H1 (cell line): ENCODE results near the gene OTP. TPM values are rescaled to one million over a fixed set of nuclear protein-coding genes. Genes with fewer than 3 reads are reported as not detected.

Experiments used
- CTCF ChIA-PET: fragments of 300-600 bp; sonication (Branson Sonifier 250); formaldehyde crosslinking; loops from one replicate; lab custom pipeline; 2021; ENCODE audit not compliant: partially characterized antibody; lab: Charles Lee
- POLR2A ChIA-PET: fragments of 300-600 bp; sonication (Branson Sonifier 250); formaldehyde crosslinking; loops from one replicate; lab custom pipeline; 2021; ENCODE audit warnings: inconsistent platforms; ENCODE audit not compliant: partially characterized antibody; lab: Charles Lee
- DNase-seq, 2 experiments: peaks; one replicate each; pipeline versions ENCODE4 v3.0.0 to v3.0.0-alpha.2; 2010 to 2022; ENCODE audit warnings: low spot score in 2 of 2, low read depth in 1 of 2, mixed read lengths in 1 of 2
- FAIRE-seq: peaks from 2 replicates; lab custom pipeline; 2011; peaks lifted over from hg19 to GRCh38; lab: Jason Lieb, UNC
- H2AFZ ChIP-seq: 2 replicates; pipeline ENCODE4 v1.8.1; 2012; ENCODE audit warnings: low read length, inconsistent platforms
- H2AK5ac ChIP-seq: 2 replicates; pipeline ENCODE4 v1.6.1; 2013; ENCODE audit warnings: low read depth, low read length
- H2BK120ac ChIP-seq: replicated peaks from 2 replicates; pipeline ENCODE3; 2013; ENCODE audit warnings: low read depth, low read length, inconsistent platforms
- H2BK12ac ChIP-seq: 2 replicates; pipeline ENCODE4 v1.6.1; 2013; ENCODE audit warnings: low read depth, low read length
- H2BK15ac ChIP-seq: 2 replicates; pipeline ENCODE4 v1.6.1; 2013; ENCODE audit warnings: low read length
- H2BK20ac ChIP-seq: 2 replicates; pipeline ENCODE4 v1.6.1; 2013; ENCODE audit warnings: low read length
- H2BK5ac ChIP-seq: 2 replicates; pipeline ENCODE4 v1.6.1; 2013; ENCODE audit warnings: low read depth, low read length
- H3K14ac ChIP-seq: 2 replicates; pipeline ENCODE4 v1.6.1; 2013; ENCODE audit warnings: inconsistent platforms; ENCODE audit not compliant: insufficient read length
- H3K18ac ChIP-seq: 2 replicates; pipeline ENCODE4 v1.6.1; 2013; ENCODE audit warnings: low read length; ENCODE audit errors: extremely low read depth
- H3K23ac ChIP-seq: 2 replicates; pipeline ENCODE4 v1.6.1; 2013; ENCODE audit warnings: inconsistent platforms; ENCODE audit not compliant: insufficient read length
- H3K23me2 ChIP-seq: 2 replicates; pipeline ENCODE4 v1.6.1; 2013; ENCODE audit warnings: low read depth, low read length
- H3K27ac ChIP-seq: 2 replicates; pipeline ENCODE4 v1.6.1; 2011; ENCODE audit warnings: low read depth, low read length, inconsistent platforms
- H3K27me3 ChIP-seq, 4 experiments: replicated peaks in 1 of 4; 1 replicate in 1 of 4; 2 replicates in 3 of 4; pipeline versions ENCODE4 v1.6.1 to v1.8.1; 2011 to 2013; ENCODE audit warnings: low read length in 3 of 4, mild to moderate bottlenecking in 3 of 4, inconsistent platforms in 2 of 4, mixed read lengths in 2 of 4, moderate library complexity in 1 of 4; ENCODE audit not compliant: control insufficient read depth in 3 of 4, insufficient read depth in 3 of 4; ENCODE audit errors: extremely low read depth in 1 of 4
- H3K36me3 ChIP-seq, 4 experiments: 2 replicates each; pipeline versions ENCODE4 v1.6.1 to v1.8.1; 2011 to 2013; ENCODE audit warnings: mild to moderate bottlenecking in 4 of 4, low read length in 3 of 4, moderate library complexity in 2 of 4, control low read depth in 1 of 4, inconsistent platforms in 1 of 4; ENCODE audit not compliant: insufficient read depth in 4 of 4, control insufficient read depth in 2 of 4
- H3K4ac ChIP-seq: replicated peaks from 2 replicates; pipeline ENCODE3; 2013; ENCODE audit warnings: low read length, low read depth, mixed read lengths, inconsistent platforms; ENCODE audit not compliant: insufficient read length
- H3K4me1 ChIP-seq, 4 experiments: replicated peaks in 1 of 4; 1 replicate in 1 of 4; 2 replicates in 3 of 4; pipeline versions ENCODE4 v1.6.1 to v1.8.1; 2011 to 2013; ENCODE audit warnings: low read length in 3 of 4, inconsistent platforms in 2 of 4, mixed read lengths in 1 of 4; ENCODE audit not compliant: insufficient read depth in 4 of 4, control insufficient read depth in 3 of 4
- H3K4me2 ChIP-seq, 2 experiments: 2 replicates each; pipeline versions ENCODE4 v1.6.1 to v1.8.1; 2011 to 2013; ENCODE audit warnings: low read depth in 2 of 2, low read length in 2 of 2, control low read depth in 1 of 2, inconsistent platforms in 1 of 2, mild to moderate bottlenecking in 1 of 2; ENCODE audit not compliant: insufficient read depth in 1 of 2
- H3K4me3 ChIP-seq, 4 experiments: fragments of 200-600, 300-600 bp in 1 of 4; sonication (generic), shearing (Covaris generic), sonication (Bioruptor Twin) in 1 of 4; 2 replicates each; pipeline versions ENCODE4 v1.5.1 to v1.8.1; 2011 to 2016; ENCODE audit warnings: low read length in 4 of 4, low read depth in 3 of 4, control low read depth in 2 of 4, inconsistent platforms in 2 of 4, mild to moderate bottlenecking in 2 of 4, mixed read lengths in 1 of 4, moderate library complexity in 1 of 4; ENCODE audit not compliant: insufficient read depth in 2 of 4; ENCODE audit errors: extremely low read depth in 1 of 4
- H3K56ac ChIP-seq: replicated peaks from 2 replicates; pipeline ENCODE3; 2013; ENCODE audit warnings: low read depth, mild to moderate bottlenecking, mixed read lengths, low read length, inconsistent platforms; ENCODE audit not compliant: insufficient read length
- H3K79me1 ChIP-seq: 2 replicates; pipeline ENCODE4 v1.6.1; 2013; ENCODE audit warnings: low read depth, low read length, control low read depth
- H3K79me2 ChIP-seq, 2 experiments: 2 replicates each; pipeline versions ENCODE4 v1.6.1 to v1.8.1; 2012 to 2013; ENCODE audit warnings: low read length in 2 of 2, mild to moderate bottlenecking in 2 of 2, inconsistent platforms in 1 of 2; ENCODE audit not compliant: insufficient read depth in 2 of 2, control insufficient read depth in 1 of 2
- H3K9ac ChIP-seq, 4 experiments: replicated peaks in 1 of 4; 1 replicate in 1 of 4; 2 replicates in 3 of 4; pipeline versions ENCODE4 v1.6.1 to v1.8.1; 2011 to 2013; ENCODE audit warnings: low read depth in 3 of 4, low read length in 3 of 4, control low read depth in 2 of 4, mild to moderate bottlenecking in 2 of 4, moderate library complexity in 2 of 4, inconsistent platforms in 1 of 4; ENCODE audit errors: extremely low read depth in 1 of 4
- H3K9me3 ChIP-seq, 2 experiments: 2 replicates each; pipeline versions ENCODE4 v1.6.1 to v1.8.1; 2012 to 2013; ENCODE audit warnings: mild to moderate bottlenecking in 2 of 2, moderate library complexity in 2 of 2, control low read depth in 1 of 2, inconsistent platforms in 1 of 2, low read depth in 1 of 2, low read length in 1 of 2, mixed read lengths in 1 of 2; ENCODE audit not compliant: insufficient read depth in 2 of 2
- H4K20me1 ChIP-seq, 2 experiments: replicated peaks in 1 of 2; 2 replicates each; pipeline versions ENCODE3 to v1.8.1; 2011 to 2013; ENCODE audit warnings: inconsistent platforms in 2 of 2, low read length in 2 of 2, mild to moderate bottlenecking in 1 of 2; ENCODE audit not compliant: insufficient read depth in 2 of 2, control insufficient read depth in 1 of 2
- H4K5ac ChIP-seq: 2 replicates; pipeline ENCODE4 v1.6.1; 2013; ENCODE audit warnings: low read length, low read depth, mixed read lengths, inconsistent platforms; ENCODE audit not compliant: insufficient read length
- H4K8ac ChIP-seq: 2 replicates; pipeline ENCODE4 v1.8.0; 2013; ENCODE audit warnings: mild to moderate bottlenecking, moderate library complexity, low read length, inconsistent platforms; ENCODE audit not compliant: insufficient read depth; ENCODE audit errors: extremely low read depth
- H4K91ac ChIP-seq: replicated peaks from 2 replicates; pipeline ENCODE3; 2013; ENCODE audit warnings: low read length, mixed read lengths, inconsistent platforms; ENCODE audit not compliant: insufficient read length
- CBX8 ChIP-seq: fragments of 300-800, 300-1000 bp; sonication (generic); IDR thresholded peaks from 2 replicates; pipeline ENCODE4 v1.7.1; 2016; ENCODE audit warnings: low read depth, low read length, borderline replicate concordance
- CTBP2 ChIP-seq: IDR thresholded peaks from 2 replicates; pipeline ENCODE4 v1.7.0; 2011; ENCODE audit warnings: borderline replicate concordance, mild to moderate bottlenecking, moderate library complexity, mixed read lengths, low read length; ENCODE audit not compliant: insufficient read depth, insufficient read length
- JUND ChIP-seq: IDR thresholded peaks from 2 replicates; pipeline ENCODE4 v1.6.1; 2011; ENCODE audit warnings: mild to moderate bottlenecking, improper control_type of control experiment, low read length
- MAX ChIP-seq: IDR thresholded peaks from 2 replicates; pipeline ENCODE4 v1.6.1; 2012; ENCODE audit warnings: inconsistent platforms
- POLR2AphosphoS5 ChIP-seq: IDR thresholded peaks from 2 replicates; pipeline ENCODE4 v1.6.1; 2011; ENCODE audit warnings: low read depth, low read length
- SIN3A ChIP-seq, 2 experiments: IDR thresholded peaks in 1 of 2; conservative IDR thresholded peaks in 1 of 2; 2 replicates each; pipeline ENCODE4 v1.6.1; 2011 to 2012; ENCODE audit warnings: low read length in 2 of 2, improper control_type of control experiment in 1 of 2, low read depth in 1 of 2, mild to moderate bottlenecking in 1 of 2
- SIX5 ChIP-seq: IDR thresholded peaks from 2 replicates; pipeline ENCODE4 v1.6.1; 2011; ENCODE audit warnings: mild to moderate bottlenecking, low read depth, low read length
- SP1 ChIP-seq: IDR thresholded peaks from 2 replicates; pipeline ENCODE4 v1.6.1; 2011; ENCODE audit warnings: low read depth, low read length
- TCF12 ChIP-seq: IDR thresholded peaks from 2 replicates; pipeline ENCODE4 v1.6.1; 2011; ENCODE audit warnings: low read depth, mild to moderate bottlenecking, low read length
- TEAD4 ChIP-seq: IDR thresholded peaks from 2 replicates; pipeline ENCODE4 v1.6.1; 2012; ENCODE audit warnings: low read depth, low read length, inconsistent platforms, mixed read lengths
- WGBS, 2 experiments: shearing (Covaris generic) in 1 of 2; methylation state at CpG; one replicate each; pipeline versions ENCODE4 v1.1.6 to v1.1.7; 2013 to 2015; ENCODE audit warnings: low lambda C conversion rate in 2 of 2, mixed read lengths in 2 of 2, inconsistent platforms in 1 of 2, low coverage in 1 of 2, missing lambda C conversion rate in 1 of 2; ENCODE audit not compliant: insufficient replicate concordance in 2 of 2, insufficient coverage in 1 of 2, insufficient read length in 1 of 2; ENCODE audit errors: extremely low coverage in 1 of 2, missing lambda C conversion rate in 1 of 2; 5-methylcytosine and 5-hydroxymethylcytosine counted together
- polyA plus RNA-seq, 7 experiments: library from polyadenylated mRNA; depleted of rRNA in 3 of 7; stranded (reverse) in 5 of 7; unstranded in 2 of 7; fragments of >200 nt in 5 of 7; fragments of 200-250 nt in 2 of 7; gene quantifications; 1 replicate in 5 of 7; 2 replicates in 1 of 7; 4 replicates in 1 of 7; pipeline versions ENCODE4 v1.2.1 to v1.2.3, GENCODE V29; 2011 to 2013; ENCODE audit warnings: missing spikeins in 2 of 7, mixed read lengths in 2 of 7
- total RNA-seq: library from RNA; stranded (reverse); fragmentation: NEBNext Ultra II Directional; extraction: Animal tissue kit (Norgen Biotek cat#: 25700); gene quantifications from 2 replicates; pipeline ENCODE4 v1.2.1, GENCODE V29; 2021

Gene OTP
- total and polyA plus RNA-seq, 2 of the 8 experiments (the other 6 are each of a cell fraction or from before 2014, with no cell fraction given), result not detected

- no peak overlapping the region for H2AK5ac ChIP-seq
- no peak overlapping the region for H3K4me3 ChIP-seq
- no peak overlapping the region for H2BK120ac ChIP-seq
- H3K27ac ChIP-seq, result no peak overlapping the region
- no peak overlapping the region for H3K23ac ChIP-seq
- H4K91ac ChIP-seq, result no peak overlapping the region
- H4K8ac ChIP-seq, result no peak overlapping the region
- peaks cover 6 to 23% (median 14%) of the 10 kb centered on the region in 4 experiments; a peak in 6 of 7 replicates for H3K4me1 ChIP-seq
- H2BK12ac ChIP-seq, result no peak overlapping the region
- ChIA-PET CTCF (interaction anchor here (0.6 to 1.4 kb wide), 4 partner anchors 10 to 322 kb away, joined by 3 to 4 read pairs (median 3); no protein-coding TSS in a partner anchor), POLR2A (no interaction called here)
- H3K4ac ChIP-seq, result no peak overlapping the region
- H3K36me3 ChIP-seq, result no peaks in the 10 kb centered on the region; a peak in 1 of 8 replicates
- no peak overlapping the region for H4K5ac ChIP-seq
- H2BK20ac ChIP-seq, result no peak overlapping the region
- WGBS, 2 experiments, result 35% methylated on average over 11 of the region's 11 CpGs; no CpG with 5 or more reads in 1 of the 2 experiments
- H3K9me3 ChIP-seq, result no peaks in the 10 kb centered on the region
- H3K79me1 ChIP-seq, result no peaks in the 10 kb centered on the region
- no peak overlapping the region for H3K14ac ChIP-seq
- peak in 1 of 2 experiments; percentile 41 for DNase-seq
- H3K9ac ChIP-seq, result no peak overlapping the region
- peak overlapping the region in 1 of 2 experiments; percentile 35; a peak in 1 of 4 replicates for H3K4me2 ChIP-seq
- H3K79me2 ChIP-seq, result no peaks in the 10 kb centered on the region
- H3K56ac ChIP-seq, result no peak overlapping the region
- TF ChIP-seq TCF12, result peak; percentile 63; the same call in 1 of the 2 replicates
- TF ChIP-seq SIX5, result no peak
- TF ChIP-seq POLR2AphosphoS5, result no peak
- no peak for TF ChIP-seq MAX
- 0 out of 4 replicates have a peak, but pooled peaks of 1 of the 2 experiments have one; percentile 46 for TF ChIP-seq SIN3A (conservative IDR thresholded peaks at IDR 0.05 in 1 of 2, IDR thresholded peaks at IDR 0.05 in 1 of 2; ENCODE audit: low read depth in 1 of 2, low read length in 2 of 2)
- peak; percentile 10 for TF ChIP-seq CTBP2
- TF ChIP-seq CBX8, result 0 out of 2 replicates have a peak, but pooled peaks have one; percentile 93
- 0 out of 2 replicates have a peak, but pooled peaks have one; percentile 29 for TF ChIP-seq TEAD4
- no peak; the same call in 1 of the 2 replicates for TF ChIP-seq SP1
- 0 out of 2 replicates have a peak, but pooled peaks have one; percentile 12 for TF ChIP-seq JUND
- no peak for FAIRE-seq
- H3K23me2 ChIP-seq, result peaks cover 7% of the 10 kb centered on the region; the same call in 1 of the 2 replicates
- H2BK15ac ChIP-seq, result no peak overlapping the region
- H2AFZ ChIP-seq, result no peak overlapping the region
- H3K18ac ChIP-seq, result no peak overlapping the region
- H2BK5ac ChIP-seq, result no peak overlapping the region
- H3K27me3 ChIP-seq, result peaks cover 78 to 100% (median 89%) of the 10 kb centered on the region in 4 experiments
- peaks cover 18 to 35% of the 10 kb centered on the region in 2 experiments for H4K20me1 ChIP-seq
Observed at GRCh38 chr5:77635067-77635916, 3.2 kb downstream of the OTP start.
